Measurements from ENCODE around the gene ATRNL1.

The ATRNL1 gene

GRCh38 chr10:115854740-115855435 is 761.7 kb downstream of the ATRNL1 start:
- DNase-seq = no peak

- DNase-seq = no peak
Measured at GRCh38 chr10:115856580-115856979, 763.4 kb downstream of the ATRNL1 start.

GRCh38 chr10:115857856-115858255 is 764.7 kb downstream of the ATRNL1 start:
- DNase-seq = no peak

GRCh38 chr10:115860182-115861107 is 767.3 kb downstream of the ATRNL1 start:
- DNase-seq = no peak

- no peak for DNase-seq
Measured at GRCh38 chr10:115861455-115861854, 768.3 kb downstream of the ATRNL1 start.

GRCh38 chr10:115861864-115862263 is 768.7 kb downstream of the ATRNL1 start:
- DNase-seq = no peak

- DNase-seq = no peak
Measured at GRCh38 chr10:115866174-115866573, 773.0 kb downstream of the ATRNL1 start.

GRCh38 chr10:115866691-115867090 is 773.5 kb downstream of the ATRNL1 start:
- no peak for DNase-seq

GRCh38 chr10:115867305-115867704 is 774.1 kb downstream of the ATRNL1 start:
- no peak for DNase-seq

GRCh38 chr10:115871855-115872254 is 778.7 kb downstream of the ATRNL1 start:
- DNase-seq = no peak

GRCh38 chr10:115875172-115875571 is 782.0 kb downstream of the ATRNL1 start:
- no peak for DNase-seq

GRCh38 chr10:115879372-115880089 is 786.4 kb downstream of the ATRNL1 start:
- DNase-seq = no peak

GRCh38 chr10:115882021-115882420 is 788.9 kb downstream of the ATRNL1 start:
- DNase-seq = no peak

- DNase-seq = no peak
Measured at GRCh38 chr10:115883372-115883771, 790.2 kb downstream of the ATRNL1 start.

GRCh38 chr10:115884331-115884730 is 791.2 kb downstream of the ATRNL1 start:
- no peak for DNase-seq

GRCh38 chr10:115895166-115895565 is 802.0 kb downstream of the ATRNL1 start:
- DNase-seq = no peak

- no peak for DNase-seq
Measured at GRCh38 chr10:115898242-115898641, 805.1 kb downstream of the ATRNL1 start.

GRCh38 chr10:115902596-115902995 is 809.4 kb downstream of the ATRNL1 start:
- DNase-seq = no peak

GRCh38 chr10:115903207-115903606 is 810.0 kb downstream of the ATRNL1 start:
- no peak for DNase-seq

GRCh38 chr10:115903845-115904244 is 810.7 kb downstream of the ATRNL1 start:
- DNase-seq = no peak

- DNase-seq = no peak
Measured at GRCh38 chr10:115909037-115909436, 815.9 kb downstream of the ATRNL1 start.

- DNase-seq = no peak
Measured at GRCh38 chr10:115909962-115910731, 817.0 kb downstream of the ATRNL1 start.

GRCh38 chr10:115914475-115914874 is 821.3 kb downstream of the ATRNL1 start:
- DNase-seq = no peak
